Mesothelial cell of epicardium (in vitro differentiated cells): ENCODE results near the gene KCNC3. TPM values are rescaled to one million over a fixed set of nuclear protein-coding genes. Genes with fewer than 3 reads are reported as not detected.

ENCODE experiments used
- DNase-seq, 2 experiments: peaks; one replicate each; pipeline ENCODE4 v3.0.0; 2021; ENCODE audit warnings: low spot score in 2 of 2; ENCODE audit not compliant: unreplicated experiment in 2 of 2
- H3K27ac Mint-ChIP-seq: 2 replicates; pipeline ENCODE4 v1.8.0; 2021; ENCODE audit warnings: mixed read lengths
- H3K27me3 Mint-ChIP-seq: 2 replicates; pipeline ENCODE4 v1.8.0; 2021; ENCODE audit warnings: low read depth, mixed read lengths
- H3K36me3 Mint-ChIP-seq: 2 replicates; pipeline ENCODE4 v1.8.0; 2021; ENCODE audit warnings: mixed read lengths
- H3K4me1 Mint-ChIP-seq: 2 replicates; pipeline ENCODE4 v1.8.0; 2021; ENCODE audit warnings: mixed read lengths
- H3K4me3 Mint-ChIP-seq: 2 replicates; pipeline ENCODE4 v1.8.0; 2021; ENCODE audit warnings: mild to moderate bottlenecking, moderate library complexity, mixed read lengths
- H3K9me3 Mint-ChIP-seq: 2 replicates; pipeline ENCODE4 v1.8.0; 2021; ENCODE audit warnings: mixed read lengths
- total RNA-seq: library from RNA; stranded (reverse); gene quantifications from 3 replicates; pipeline ENCODE4 v1.2.1, GENCODE V29; 2021
- TF ChIP-seq, protein P1 (sequence below): fragments of 200-600 bp; sonication (generic); IDR thresholded peaks from one replicate; pipeline ENCODE4 v1.5.0; 2021; ENCODE audit warnings: antibody characterized with exemption; ENCODE audit not compliant: unreplicated experiment

Gene KCNC3
- total RNA-seq, 1 donor from 2014 or later = 54.4 TPM

GRCh38 chr19:50276370-50277063, 52.7 kb downstream of the KCNC3 start:
- TF ChIP-seq, protein P1, sequence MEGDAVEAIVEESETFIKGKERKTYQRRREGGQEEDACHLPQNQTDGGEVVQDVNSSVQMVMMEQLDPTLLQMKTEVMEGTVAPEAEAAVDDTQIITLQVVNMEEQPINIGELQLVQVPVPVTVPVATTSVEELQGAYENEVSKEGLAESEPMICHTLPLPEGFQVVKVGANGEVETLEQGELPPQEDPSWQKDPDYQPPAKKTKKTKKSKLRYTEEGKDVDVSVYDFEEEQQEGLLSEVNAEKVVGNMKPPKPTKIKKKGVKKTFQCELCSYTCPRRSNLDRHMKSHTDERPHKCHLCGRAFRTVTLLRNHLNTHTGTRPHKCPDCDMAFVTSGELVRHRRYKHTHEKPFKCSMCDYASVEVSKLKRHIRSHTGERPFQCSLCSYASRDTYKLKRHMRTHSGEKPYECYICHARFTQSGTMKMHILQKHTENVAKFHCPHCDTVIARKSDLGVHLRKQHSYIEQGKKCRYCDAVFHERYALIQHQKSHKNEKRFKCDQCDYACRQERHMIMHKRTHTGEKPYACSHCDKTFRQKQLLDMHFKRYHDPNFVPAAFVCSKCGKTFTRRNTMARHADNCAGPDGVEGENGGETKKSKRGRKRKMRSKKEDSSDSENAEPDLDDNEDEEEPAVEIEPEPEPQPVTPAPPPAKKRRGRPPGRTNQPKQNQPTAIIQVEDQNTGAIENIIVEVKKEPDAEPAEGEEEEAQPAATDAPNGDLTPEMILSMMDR = no peak
- no peak overlapping the region for H3K4me3 Mint-ChIP-seq
- H3K27me3 Mint-ChIP-seq = no peaks in the 10 kb centered on the region
- no peak overlapping the region for H3K27ac Mint-ChIP-seq
- H3K4me1 Mint-ChIP-seq = no peaks in the 10 kb centered on the region
- peaks cover 13% of the 10 kb centered on the region for H3K36me3 Mint-ChIP-seq
- no peaks in the 10 kb centered on the region for H3K9me3 Mint-ChIP-seq
- no peak for DNase-seq

DNA sequence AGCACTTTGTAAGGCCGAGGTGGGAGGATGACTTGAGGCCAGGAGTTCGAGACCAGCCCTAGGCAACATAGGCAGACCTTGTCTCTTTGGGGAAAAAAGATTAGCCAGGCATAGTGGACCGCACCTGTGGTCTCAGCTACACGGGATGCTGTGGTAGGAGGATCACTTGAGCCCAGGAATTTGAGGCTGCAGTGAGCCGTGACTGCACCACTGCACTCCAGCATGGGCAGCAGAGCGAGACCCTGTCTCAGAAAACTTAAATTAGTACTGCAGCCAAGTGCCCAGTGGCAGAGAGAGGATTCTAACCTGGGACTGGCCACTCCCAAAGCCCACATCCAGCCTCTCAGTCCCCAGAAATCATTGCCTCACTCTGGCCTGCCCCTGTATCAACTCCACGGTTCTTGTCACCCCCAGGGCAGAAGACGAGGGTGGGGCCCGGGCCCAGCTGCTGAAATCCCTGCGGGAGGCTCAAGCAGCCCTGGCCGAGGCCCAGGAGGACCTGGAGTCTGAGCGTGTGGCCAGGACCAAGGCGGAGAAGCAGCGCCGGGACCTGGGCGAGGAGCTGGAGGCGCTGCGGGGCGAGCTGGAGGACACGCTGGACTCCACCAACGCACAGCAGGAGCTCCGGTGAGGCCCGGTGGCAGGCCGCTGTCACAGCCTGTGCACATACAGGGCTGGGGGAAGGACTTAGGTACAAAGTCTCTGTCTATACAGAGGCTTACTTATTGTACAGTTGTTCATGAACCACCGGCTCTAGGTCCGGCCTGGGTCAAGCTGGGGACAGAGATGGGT, 53.4 kb downstream of the KCNC3 start:
- Mint-ChIP-seq H3K27me3 (no peaks in the 10 kb centered on the region), H3K9me3 (no peaks in the 10 kb centered on the region), H3K27ac (no peak overlapping the region), H3K4me3 (no peak overlapping the region), H3K36me3 (peaks cover 16% of the 10 kb centered on the region), H3K4me1 (no peaks in the 10 kb centered on the region)
- TF ChIP-seq, protein P1 = no peak
- no peak for DNase-seq

DNA sequence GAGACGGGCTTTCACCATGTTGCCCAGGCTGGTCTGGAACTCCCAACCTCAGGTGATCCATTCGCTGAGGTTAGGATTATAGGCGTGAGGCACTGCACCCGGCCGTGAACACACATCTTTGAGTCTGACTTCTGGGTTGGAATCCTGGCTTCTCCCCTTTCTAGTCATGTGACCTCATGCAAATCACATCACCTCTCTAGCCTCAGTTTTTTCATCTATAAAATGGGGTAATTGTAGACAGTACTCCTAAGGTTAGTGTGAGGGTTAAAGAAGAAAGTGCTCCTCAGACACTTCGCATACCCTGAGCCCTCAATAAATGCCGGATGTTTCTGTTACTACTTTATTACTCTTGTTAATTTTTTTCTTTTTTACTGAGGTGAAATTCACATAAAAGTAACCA, 55.4 kb downstream of the KCNC3 start:
- Mint-ChIP-seq H3K27me3 (no peaks in the 10 kb centered on the region), H3K4me3 (no peak overlapping the region), H3K4me1 (no peaks in the 10 kb centered on the region)

GRCh38 chr19:50272263-50272897, 56.8 kb downstream of the KCNC3 start:
- TF ChIP-seq, protein P1 = no peak
- Mint-ChIP-seq H3K36me3 (peaks cover 21% of the 10 kb centered on the region), H3K27me3 (peaks cover 4% of the 10 kb centered on the region), H3K4me1 (no peaks in the 10 kb centered on the region), H3K27ac (no peak overlapping the region), H3K9me3 (no peaks in the 10 kb centered on the region), H3K4me3 (no peak overlapping the region)
- DNase-seq = no peak

More for the DNA sequence above, 55.4 kb downstream of the KCNC3 start:
- H3K27ac Mint-ChIP-seq = no peak overlapping the region
- DNase-seq = no peak
- peaks cover 12% of the 10 kb centered on the region for H3K36me3 Mint-ChIP-seq
- H3K9me3 Mint-ChIP-seq = no peaks in the 10 kb centered on the region
- TF ChIP-seq, protein P1 = no peak

DNA sequence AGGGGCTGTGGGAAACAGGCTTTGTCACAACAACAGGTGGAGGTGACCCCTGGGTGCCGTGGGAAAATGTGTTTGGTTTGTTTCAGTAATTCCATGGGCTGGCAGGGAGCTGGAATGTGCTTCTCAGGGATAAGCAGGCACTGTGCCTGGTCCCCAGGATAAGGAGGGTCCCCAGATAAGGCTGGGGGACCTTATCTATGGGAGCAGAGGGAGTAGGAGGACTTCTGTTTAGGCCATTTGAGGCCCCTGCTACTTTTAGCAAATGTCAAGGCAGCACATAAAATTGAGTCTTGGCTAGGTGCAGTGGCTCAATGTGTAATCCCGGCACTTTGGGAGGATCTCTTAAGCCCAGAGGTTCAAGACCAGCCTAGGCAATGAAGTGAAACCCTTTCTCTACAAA, 59.5 kb downstream of the KCNC3 start:
- Mint-ChIP-seq H3K36me3 (peaks cover 18% of the 10 kb centered on the region), H3K4me3 (no peak overlapping the region), H3K4me1 (no peaks in the 10 kb centered on the region), H3K9me3 (no peaks in the 10 kb centered on the region), H3K27me3 (peaks cover 10% of the 10 kb centered on the region), H3K27ac (no peak overlapping the region)
- TF ChIP-seq, protein P1 = no peak
- DNase-seq = no peak
